Astrocyte (in vitro differentiated cells and primary cell): ENCODE measurements around the gene DNAH11. TPM values are rescaled to one million over a fixed set of nuclear protein-coding genes. Genes with fewer than 3 reads are reported as not detected.

Experiments
- DNase-seq: peaks from one replicate; pipeline ENCODE4 v3.0.0-alpha.2; 2010; ENCODE audit warnings: low read depth
- FAIRE-seq: peaks from 2 replicates; lab custom pipeline; 2011; peaks lifted over from hg19 to GRCh38; lab: Jason Lieb, UNC
- H2AFZ ChIP-seq: 2 replicates; pipeline ENCODE4 v1.6.0; 2012; ENCODE audit warnings: low read depth, low read length, inconsistent platforms
- H3K27ac ChIP-seq: 2 replicates; pipeline ENCODE4 v1.5.1; 2011; ENCODE audit warnings: low read depth, low read length, inconsistent platforms
- H3K27me3 ChIP-seq: 2 replicates; pipeline ENCODE4 v1.6.0; 2011; ENCODE audit warnings: low read length, inconsistent platforms; ENCODE audit not compliant: insufficient read depth
- H3K36me3 ChIP-seq: 2 replicates; pipeline ENCODE4 v1.5.1; 2011; ENCODE audit warnings: low read length, inconsistent platforms; ENCODE audit not compliant: insufficient read depth
- H3K4me1 ChIP-seq: 2 replicates; pipeline ENCODE4 v1.5.1; 2011; ENCODE audit warnings: low read length, inconsistent platforms; ENCODE audit not compliant: insufficient read depth
- H3K4me2 ChIP-seq: 2 replicates; pipeline ENCODE4 v1.6.0; 2012; ENCODE audit warnings: low read length, inconsistent platforms
- H3K4me3 ChIP-seq: 2 replicates; pipeline ENCODE4 v1.5.1; 2011; ENCODE audit warnings: low read depth, mild to moderate bottlenecking, low read length, inconsistent platforms; ENCODE audit not compliant: insufficient read depth
- H3K79me2 ChIP-seq: 2 replicates; pipeline ENCODE4 v1.6.0; 2012; ENCODE audit warnings: mild to moderate bottlenecking, low read length, inconsistent platforms; ENCODE audit not compliant: insufficient read depth
- H3K9ac ChIP-seq: 2 replicates; pipeline ENCODE4 v1.6.0; 2012; ENCODE audit warnings: mild to moderate bottlenecking, low read length, inconsistent platforms
- H3K9me3 ChIP-seq: 2 replicates; pipeline ENCODE4 v1.5.1; 2012; ENCODE audit warnings: low read depth, mild to moderate bottlenecking, low read length, inconsistent platforms; ENCODE audit not compliant: insufficient read depth
- H4K20me1 ChIP-seq: 2 replicates; pipeline ENCODE4 v1.6.0; 2012; ENCODE audit warnings: low read length, inconsistent platforms; ENCODE audit not compliant: insufficient read depth
- H3K27ac Mint-ChIP-seq: one replicate; pipeline ENCODE4 v1.8.0; 2021; ENCODE audit warnings: mild to moderate bottlenecking, mixed read lengths; ENCODE audit not compliant: unreplicated experiment
- H3K27me3 Mint-ChIP-seq: one replicate; pipeline ENCODE4 v1.8.0; 2021; ENCODE audit warnings: low read depth, mixed read lengths; ENCODE audit not compliant: unreplicated experiment
- H3K36me3 Mint-ChIP-seq: one replicate; pipeline ENCODE4 v1.8.0; 2021; ENCODE audit warnings: low read depth, mixed read lengths; ENCODE audit not compliant: unreplicated experiment
- H3K4me1 Mint-ChIP-seq: one replicate; pipeline ENCODE4 v1.8.0; 2021; ENCODE audit warnings: low read depth, mixed read lengths; ENCODE audit not compliant: unreplicated experiment
- H3K4me3 Mint-ChIP-seq: one replicate; pipeline ENCODE4 v1.8.0; 2021; ENCODE audit warnings: mild to moderate bottlenecking, moderate library complexity, mixed read lengths; ENCODE audit not compliant: unreplicated experiment
- H3K9me3 Mint-ChIP-seq: one replicate; pipeline ENCODE4 v1.8.0; 2021; ENCODE audit warnings: mild to moderate bottlenecking, mixed read lengths; ENCODE audit not compliant: unreplicated experiment
- EZH2 ChIP-seq: IDR thresholded peaks from 2 replicates; pipeline ENCODE4 v1.6.1; 2012; ENCODE audit warnings: mild to moderate bottlenecking, low read length, inconsistent platforms; ENCODE audit not compliant: insufficient read depth
- total RNA-seq: library from RNA; stranded (reverse); gene quantifications from 2 replicates; pipeline ENCODE4 v1.2.1, GENCODE V29; 2021
- TF ChIP-seq, protein P1 (sequence below): IDR thresholded peaks from 2 replicates; pipeline ENCODE4 v1.5.1; 2011; ENCODE audit warnings: low read depth, mild to moderate bottlenecking, inconsistent platforms, low read length, moderate library complexity; ENCODE audit not compliant: insufficient read depth

DNAH11 gene
- total RNA-seq, 1 donor from 2014 or later: 0.43 TPM

DNA sequence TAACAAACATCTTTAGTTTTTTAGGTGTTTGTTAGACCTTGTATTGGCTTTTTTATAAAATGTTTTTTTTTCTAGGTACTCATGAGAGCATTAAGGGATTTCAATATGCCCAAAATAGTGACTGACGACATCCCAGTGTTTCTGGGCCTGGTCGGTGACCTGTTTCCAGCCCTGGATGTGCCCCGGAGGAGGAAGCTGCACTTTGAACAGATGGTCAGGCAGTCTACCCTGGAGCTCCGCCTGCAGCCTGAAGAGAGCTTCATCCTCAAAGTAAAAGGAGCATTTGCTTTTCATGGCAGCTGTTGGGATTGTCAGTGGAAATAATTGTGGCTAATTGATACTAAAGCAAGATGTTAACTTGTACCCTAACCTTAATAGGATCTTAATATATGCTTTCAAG lies 161.5 kb downstream of the DNAH11 start:
- Mint-ChIP-seq H3K4me3 (no peak overlapping the region), H3K27ac (no peak overlapping the region), H3K4me1 (no peaks in the 10 kb centered on the region), H3K27me3 (no peaks in the 10 kb centered on the region), H3K9me3 (no peaks in the 10 kb centered on the region), H3K36me3 (no peaks in the 10 kb centered on the region)
- Histone ChIP-seq H3K9ac (no peak overlapping the region), H3K79me2 (no peaks in the 10 kb centered on the region), H2AFZ (no peak overlapping the region), H3K27me3 (no peaks in the 10 kb centered on the region), H3K4me2 (no peak overlapping the region), H3K36me3 (no peaks in the 10 kb centered on the region), H3K9me3 (no peaks in the 10 kb centered on the region), H3K4me3 (no peak overlapping the region), H3K27ac (no peak overlapping the region), H4K20me1 (no peaks in the 10 kb centered on the region), H3K4me1 (no peaks in the 10 kb centered on the region)
- no peak for TF ChIP-seq EZH2
- FAIRE-seq: no peak
- DNase-seq: no peak

DNA sequence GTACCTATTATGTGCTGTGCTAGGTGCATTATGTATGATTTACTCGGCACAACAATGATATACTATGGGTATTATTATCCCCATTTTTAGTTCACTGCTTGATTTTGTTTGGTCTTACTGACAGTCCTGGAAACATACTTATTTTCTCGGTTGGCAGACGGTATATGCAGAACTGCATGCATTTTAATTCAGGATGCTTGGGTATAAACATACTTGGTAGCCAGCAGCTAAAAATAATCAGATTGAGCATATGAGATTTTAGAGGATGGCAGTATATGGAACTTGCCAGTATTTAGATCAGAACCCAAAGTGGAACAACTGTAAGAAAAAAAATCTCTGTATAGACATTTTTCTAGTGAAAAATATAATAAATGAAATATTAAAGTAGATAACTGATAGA lies 163.3 kb downstream of the DNAH11 start:
- Mint-ChIP-seq H3K9me3 (no peaks in the 10 kb centered on the region), H3K27ac (no peak overlapping the region), H3K27me3 (peaks cover 2% of the 10 kb centered on the region), H3K4me3 (no peak overlapping the region), H3K36me3 (no peaks in the 10 kb centered on the region), H3K4me1 (no peaks in the 10 kb centered on the region)
- no peaks in the 10 kb centered on the region for H3K36me3 ChIP-seq
- TF ChIP-seq, protein P1, sequence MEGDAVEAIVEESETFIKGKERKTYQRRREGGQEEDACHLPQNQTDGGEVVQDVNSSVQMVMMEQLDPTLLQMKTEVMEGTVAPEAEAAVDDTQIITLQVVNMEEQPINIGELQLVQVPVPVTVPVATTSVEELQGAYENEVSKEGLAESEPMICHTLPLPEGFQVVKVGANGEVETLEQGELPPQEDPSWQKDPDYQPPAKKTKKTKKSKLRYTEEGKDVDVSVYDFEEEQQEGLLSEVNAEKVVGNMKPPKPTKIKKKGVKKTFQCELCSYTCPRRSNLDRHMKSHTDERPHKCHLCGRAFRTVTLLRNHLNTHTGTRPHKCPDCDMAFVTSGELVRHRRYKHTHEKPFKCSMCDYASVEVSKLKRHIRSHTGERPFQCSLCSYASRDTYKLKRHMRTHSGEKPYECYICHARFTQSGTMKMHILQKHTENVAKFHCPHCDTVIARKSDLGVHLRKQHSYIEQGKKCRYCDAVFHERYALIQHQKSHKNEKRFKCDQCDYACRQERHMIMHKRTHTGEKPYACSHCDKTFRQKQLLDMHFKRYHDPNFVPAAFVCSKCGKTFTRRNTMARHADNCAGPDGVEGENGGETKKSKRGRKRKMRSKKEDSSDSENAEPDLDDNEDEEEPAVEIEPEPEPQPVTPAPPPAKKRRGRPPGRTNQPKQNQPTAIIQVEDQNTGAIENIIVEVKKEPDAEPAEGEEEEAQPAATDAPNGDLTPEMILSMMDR: no peak
- TF ChIP-seq EZH2: no peak
- H3K4me2 ChIP-seq: no peak overlapping the region
- H3K9ac ChIP-seq: no peak overlapping the region
- no peaks in the 10 kb centered on the region for H3K9me3 ChIP-seq
- H3K27ac ChIP-seq: no peak overlapping the region
- no peaks in the 10 kb centered on the region for H4K20me1 ChIP-seq
- no peak overlapping the region for H2AFZ ChIP-seq
- no peaks in the 10 kb centered on the region for H3K27me3 ChIP-seq
- no peak for DNase-seq
- H3K4me3 ChIP-seq: no peak overlapping the region
- H3K79me2 ChIP-seq: no peaks in the 10 kb centered on the region
- H3K4me1 ChIP-seq: no peaks in the 10 kb centered on the region
- FAIRE-seq: no peak

DNA sequence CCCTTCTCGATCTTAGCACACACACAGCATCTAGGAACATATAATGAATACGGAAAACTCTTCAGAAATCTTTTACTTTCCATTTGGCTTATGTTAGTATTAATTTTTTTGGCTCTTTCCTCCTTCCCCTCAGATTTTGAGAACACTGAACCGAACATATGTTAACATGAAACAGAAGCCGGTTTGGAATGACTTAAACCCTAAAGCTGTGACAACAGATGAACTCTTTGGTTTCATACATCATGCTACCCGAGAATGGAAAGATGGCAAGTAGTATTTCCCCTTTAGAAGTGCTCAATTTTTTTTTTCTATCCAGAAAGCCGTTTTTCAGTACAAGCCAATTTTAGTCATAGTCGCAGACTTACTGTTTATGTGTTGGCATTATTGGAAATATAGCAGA lies 164.7 kb downstream of the DNAH11 start:
- H3K4me3 Mint-ChIP-seq: no peak overlapping the region
- no peak overlapping the region for H3K9ac ChIP-seq
- DNase-seq: no peak
- H3K4me3 ChIP-seq: no peak overlapping the region
- H3K4me1 Mint-ChIP-seq: no peaks in the 10 kb centered on the region
- no peaks in the 10 kb centered on the region for H3K36me3 ChIP-seq
- no peak overlapping the region for H2AFZ ChIP-seq
- H3K79me2 ChIP-seq: no peaks in the 10 kb centered on the region
- TF ChIP-seq, protein P1: no peak
- TF ChIP-seq EZH2: no peak
- H3K36me3 Mint-ChIP-seq: no peaks in the 10 kb centered on the region
- no peak overlapping the region for H3K27ac ChIP-seq
- no peaks in the 10 kb centered on the region for H4K20me1 ChIP-seq
- no peaks in the 10 kb centered on the region for H3K27me3 ChIP-seq
- no peak overlapping the region for H3K27ac Mint-ChIP-seq
- no peak for FAIRE-seq
- H3K27me3 Mint-ChIP-seq: peaks cover 2% of the 10 kb centered on the region
- H3K4me2 ChIP-seq: no peak overlapping the region
- no peaks in the 10 kb centered on the region for H3K9me3 Mint-ChIP-seq
- no peaks in the 10 kb centered on the region for H3K9me3 ChIP-seq
- no peaks in the 10 kb centered on the region for H3K4me1 ChIP-seq
